ENCODE data around the gene CYP17A1. TPM values are rescaled to one million over a fixed set of nuclear protein-coding genes. Genes with fewer than 3 reads are reported as not detected.

Gene CYP17A1
- total and polyA plus RNA-seq, 2 experiments from 2014 or later: not detected

DNA sequence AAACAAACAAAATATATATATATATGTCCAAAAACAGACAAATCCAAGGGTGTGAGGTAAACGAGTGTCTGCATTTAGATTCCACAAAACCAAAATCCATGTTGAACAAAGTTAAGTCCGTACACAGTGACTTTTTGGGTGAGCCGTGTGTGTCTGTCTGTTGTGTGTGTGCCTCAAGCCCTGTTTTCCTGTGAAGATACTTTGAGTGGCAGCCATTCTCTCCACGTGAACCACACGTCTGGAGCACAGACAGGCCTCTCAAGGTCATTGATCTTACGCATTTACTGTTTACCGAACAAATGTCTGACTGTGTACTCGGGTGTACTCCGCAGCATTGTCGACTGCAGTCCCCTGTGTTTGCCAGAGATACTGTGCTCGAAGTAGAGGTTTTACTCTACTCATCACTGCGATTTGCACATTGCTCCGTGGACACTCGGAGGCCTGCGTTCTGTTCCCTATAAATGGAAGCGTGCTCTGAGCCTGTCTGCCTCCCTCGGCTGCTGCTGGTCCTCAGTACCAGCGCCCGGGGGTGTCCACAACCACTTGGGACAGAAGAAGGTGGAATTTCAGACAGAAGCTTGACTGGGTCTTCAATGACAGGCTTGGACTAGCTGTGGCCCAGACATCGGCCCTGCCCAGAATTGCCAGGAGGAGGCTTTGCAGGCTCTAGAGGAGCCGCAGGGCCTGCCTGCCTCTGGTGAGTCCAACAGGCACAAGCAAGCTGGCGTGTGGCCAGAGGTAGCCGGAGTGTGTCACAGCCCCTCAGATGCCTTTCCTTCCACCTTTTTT is 22.1 kb downstream of the CYP17A1 start:
- TF ChIP-seq EZH2phosphoT487 (IDR thresholded peaks at IDR 0.05; ENCODE audit: unreplicated experiment) (no peak), NANOG (IDR thresholded peaks at IDR 0.05; ENCODE audit: borderline replicate concordance) (no peak), STAT1 (IDR thresholded peaks at IDR 0.05; ENCODE audit: unreplicated experiment) (no peak), EZH2 (IDR thresholded peaks at IDR 0.05; ENCODE audit: low read depth, unreplicated experiment) (no peak), ZNF114 (CRISPR knock-in tag; IDR thresholded peaks at IDR 0.05) (no peak)
- TF ChIP-seq, protein P1, sequence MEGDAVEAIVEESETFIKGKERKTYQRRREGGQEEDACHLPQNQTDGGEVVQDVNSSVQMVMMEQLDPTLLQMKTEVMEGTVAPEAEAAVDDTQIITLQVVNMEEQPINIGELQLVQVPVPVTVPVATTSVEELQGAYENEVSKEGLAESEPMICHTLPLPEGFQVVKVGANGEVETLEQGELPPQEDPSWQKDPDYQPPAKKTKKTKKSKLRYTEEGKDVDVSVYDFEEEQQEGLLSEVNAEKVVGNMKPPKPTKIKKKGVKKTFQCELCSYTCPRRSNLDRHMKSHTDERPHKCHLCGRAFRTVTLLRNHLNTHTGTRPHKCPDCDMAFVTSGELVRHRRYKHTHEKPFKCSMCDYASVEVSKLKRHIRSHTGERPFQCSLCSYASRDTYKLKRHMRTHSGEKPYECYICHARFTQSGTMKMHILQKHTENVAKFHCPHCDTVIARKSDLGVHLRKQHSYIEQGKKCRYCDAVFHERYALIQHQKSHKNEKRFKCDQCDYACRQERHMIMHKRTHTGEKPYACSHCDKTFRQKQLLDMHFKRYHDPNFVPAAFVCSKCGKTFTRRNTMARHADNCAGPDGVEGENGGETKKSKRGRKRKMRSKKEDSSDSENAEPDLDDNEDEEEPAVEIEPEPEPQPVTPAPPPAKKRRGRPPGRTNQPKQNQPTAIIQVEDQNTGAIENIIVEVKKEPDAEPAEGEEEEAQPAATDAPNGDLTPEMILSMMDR (conservative IDR thresholded peaks at IDR 0.05; ENCODE audit: low read depth in 2 of 2): no peak
- TF ChIP-seq, protein P2, sequence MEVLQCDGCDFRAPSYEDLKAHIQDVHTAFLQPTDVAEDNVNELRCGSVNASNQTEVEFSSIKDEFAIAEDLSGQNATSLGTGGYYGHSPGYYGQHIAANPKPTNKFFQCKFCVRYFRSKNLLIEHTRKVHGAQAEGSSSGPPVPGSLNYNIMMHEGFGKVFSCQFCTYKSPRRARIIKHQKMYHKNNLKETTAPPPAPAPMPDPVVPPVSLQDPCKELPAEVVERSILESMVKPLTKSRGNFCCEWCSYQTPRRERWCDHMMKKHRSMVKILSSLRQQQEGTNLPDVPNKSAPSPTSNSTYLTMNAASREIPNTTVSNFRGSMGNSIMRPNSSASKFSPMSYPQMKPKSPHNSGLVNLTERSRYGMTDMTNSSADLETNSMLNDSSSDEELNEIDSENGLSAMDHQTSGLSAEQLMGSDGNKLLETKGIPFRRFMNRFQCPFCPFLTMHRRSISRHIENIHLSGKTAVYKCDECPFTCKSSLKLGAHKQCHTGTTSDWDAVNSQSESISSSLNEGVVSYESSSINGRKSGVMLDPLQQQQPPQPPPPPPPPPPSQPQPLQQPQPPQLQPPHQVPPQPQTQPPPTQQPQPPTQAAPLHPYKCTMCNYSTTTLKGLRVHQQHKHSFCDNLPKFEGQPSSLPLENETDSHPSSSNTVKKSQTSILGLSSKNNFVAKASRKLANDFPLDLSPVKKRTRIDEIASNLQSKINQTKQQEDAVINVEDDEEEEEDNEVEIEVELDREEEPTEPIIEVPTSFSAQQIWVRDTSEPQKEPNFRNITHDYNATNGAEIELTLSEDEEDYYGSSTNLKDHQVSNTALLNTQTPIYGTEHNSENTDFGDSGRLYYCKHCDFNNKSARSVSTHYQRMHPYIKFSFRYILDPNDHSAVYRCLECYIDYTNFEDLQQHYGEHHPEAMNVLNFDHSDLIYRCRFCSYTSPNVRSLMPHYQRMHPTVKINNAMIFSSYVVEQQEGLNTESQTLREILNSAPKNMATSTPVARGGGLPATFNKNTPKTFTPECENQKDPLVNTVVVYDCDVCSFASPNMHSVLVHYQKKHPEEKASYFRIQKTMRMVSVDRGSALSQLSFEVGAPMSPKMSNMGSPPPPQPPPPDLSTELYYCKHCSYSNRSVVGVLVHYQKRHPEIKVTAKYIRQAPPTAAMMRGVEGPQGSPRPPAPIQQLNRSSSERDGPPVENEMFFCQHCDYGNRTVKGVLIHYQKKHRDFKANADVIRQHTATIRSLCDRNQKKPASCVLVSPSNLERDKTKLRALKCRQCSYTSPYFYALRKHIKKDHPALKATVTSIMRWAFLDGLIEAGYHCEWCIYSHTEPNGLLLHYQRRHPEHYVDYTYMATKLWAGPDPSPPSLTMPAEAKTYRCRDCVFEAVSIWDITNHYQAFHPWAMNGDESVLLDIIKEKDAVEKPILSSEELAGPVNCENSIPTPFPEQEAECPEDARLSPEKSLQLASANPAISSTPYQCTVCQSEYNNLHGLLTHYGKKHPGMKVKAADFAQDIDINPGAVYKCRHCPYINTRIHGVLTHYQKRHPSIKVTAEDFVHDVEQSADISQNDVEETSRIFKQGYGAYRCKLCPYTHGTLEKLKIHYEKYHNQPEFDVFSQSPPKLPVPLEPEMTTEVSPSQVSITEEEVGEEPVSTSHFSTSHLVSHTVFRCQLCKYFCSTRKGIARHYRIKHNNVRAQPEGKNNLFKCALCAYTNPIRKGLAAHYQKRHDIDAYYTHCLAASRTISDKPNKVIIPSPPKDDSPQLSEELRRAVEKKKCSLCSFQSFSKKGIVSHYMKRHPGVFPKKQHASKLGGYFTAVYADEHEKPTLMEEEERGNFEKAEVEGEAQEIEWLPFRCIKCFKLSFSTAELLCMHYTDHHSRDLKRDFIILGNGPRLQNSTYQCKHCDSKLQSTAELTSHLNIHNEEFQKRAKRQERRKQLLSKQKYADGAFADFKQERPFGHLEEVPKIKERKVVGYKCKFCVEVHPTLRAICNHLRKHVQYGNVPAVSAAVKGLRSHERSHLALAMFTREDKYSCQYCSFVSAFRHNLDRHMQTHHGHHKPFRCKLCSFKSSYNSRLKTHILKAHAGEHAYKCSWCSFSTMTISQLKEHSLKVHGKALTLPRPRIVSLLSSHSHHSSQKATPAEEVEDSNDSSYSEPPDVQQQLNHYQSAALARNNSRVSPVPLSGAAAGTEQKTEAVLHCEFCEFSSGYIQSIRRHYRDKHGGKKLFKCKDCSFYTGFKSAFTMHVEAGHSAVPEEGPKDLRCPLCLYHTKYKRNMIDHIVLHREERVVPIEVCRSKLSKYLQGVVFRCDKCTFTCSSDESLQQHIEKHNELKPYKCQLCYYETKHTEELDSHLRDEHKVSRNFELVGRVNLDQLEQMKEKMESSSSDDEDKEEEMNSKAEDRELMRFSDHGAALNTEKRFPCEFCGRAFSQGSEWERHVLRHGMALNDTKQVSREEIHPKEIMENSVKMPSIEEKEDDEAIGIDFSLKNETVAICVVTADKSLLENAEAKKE (CRISPR knock-in tag; IDR thresholded peaks at IDR 0.05): no peak
- no peak overlapping the region for H3K4me2 ChIP-seq

More for the DNA sequence above, 22.1 kb downstream of the CYP17A1 start:
- Mint-ChIP-seq H3K9me3 (no peaks in the 10 kb centered on the region), H3K27me3 (ENCODE audit: insufficient read depth, low read depth, poor library complexity) (peaks cover 9% of the 10 kb centered on the region), H3K27ac (peak overlapping the region; percentile 93), H3K4me1 (peaks cover 20% of the 10 kb centered on the region), H3K36me3 (ENCODE audit: low read depth) (peaks cover 9% of the 10 kb centered on the region; the same call in 1 of the 3 replicates), H3K4me3 (no peak overlapping the region)
- DNase-seq (ENCODE audit: low spot score) (peak; percentile 22), ATAC-seq (peak; percentile 72)
- Histone ChIP-seq H3F3A (replicated peaks; ENCODE audit: low read depth) (peaks cover 6% of the 10 kb centered on the region; the same call in 1 of the 2 replicates), H4K20me1 (replicated peaks; ENCODE audit: insufficient read depth) (no peaks in the 10 kb centered on the region), H3K27me3 (ENCODE audit: insufficient read depth) (no peaks in the 10 kb centered on the region), H3K4me3 (no peak overlapping the region), H3K79me2 (replicated peaks; ENCODE audit: insufficient read depth) (no peaks in the 10 kb centered on the region), H3K9me2 (ENCODE audit: insufficient read depth) (no peaks in the 10 kb centered on the region), H3K4me1 (ENCODE audit: insufficient read depth) (peaks cover 19% of the 10 kb centered on the region), H2AFZ (no peak overlapping the region), H3K27ac (ENCODE audit: low read depth) (peak overlapping the region; percentile 89), H3K36me3 (ENCODE audit: insufficient read depth) (no peaks in the 10 kb centered on the region)
